ENCODE results near the gene OR4N5. TPM values are rescaled to one million over a fixed set of nuclear protein-coding genes. Genes with fewer than 3 reads are reported as not detected.
"Not testable (repeated sequence)": the region's sequence is repeated elsewhere in the genome, so short reads cannot be mapped to it uniquely, and the experiment has no call there.

OR4N5 gene
- total RNA-seq (2014; rRNA removed), result not detected in 2 replicates
- Bru-seq, nascent RNA, result not detected
- BruChase-seq, experiment 1, labeled RNA remaining after a 6-hour chase, result not detected
- percentile 9 among the genes with signal in this experiment for BruChase-seq, experiment 2, labeled RNA remaining after a 2-hour chase
- long read RNA-seq, result 0 reads

- no peaks in the 10 kb centered on the region for H3K9me3 ChIP-seq (ENCODE audit: low read length)
- H3F3A ChIP-seq (ENCODE audit: low read length, unreplicated experiment), result no peaks in the 10 kb centered on the region
- intact Hi-C loops (cut with micrococcal nuclease), result no loop called here
- no TSS peak for BruUV-seq (replicated peaks)
- peaks cover 34% of the 10 kb centered on the region for H3K27me3 ChIP-seq (ENCODE audit: low read length)
- DNase-seq (no peak), ATAC-seq (no peak)
- H3K36me3 ChIP-seq (ENCODE audit: low read depth, low read length), result no peaks in the 10 kb centered on the region
- H2AFZ ChIP-seq (ENCODE audit: low read length), result no peak within 1 kb of the TSS
- H3K4me2 ChIP-seq (ENCODE audit: low read length), result no peak within 1 kb of the TSS
- no peak within 1 kb of the TSS for H3K27ac ChIP-seq (ENCODE audit: low read length)
- H4K20me1 ChIP-seq (ENCODE audit: low read length), result no peaks in the 10 kb centered on the region
- ChIA-PET POLR2A (ENCODE audit: unreplicated experiment) (no interaction called here), CTCF (no interaction called here)
- no peak within 1 kb of the TSS for H3K4me3 ChIP-seq (ENCODE audit: low read length)
- H3K9me2 ChIP-seq (replicated peaks; ENCODE audit: low read length), result no peaks in the 10 kb centered on the region
- H3K79me2 ChIP-seq (ENCODE audit: low read length), result no peaks in the 10 kb centered on the region
- no peak within 1 kb of the TSS for H3K9ac ChIP-seq (ENCODE audit: low read length)
- no peaks in the 10 kb centered on the region for H3K4me1 ChIP-seq (ENCODE audit: insufficient read depth, low read length)
- TF ChIP-seq EZH2 (IDR thresholded peaks at IDR 0.05; ENCODE audit: low read length, unreplicated experiment) (no peak), EZH2phosphoT487 (IDR thresholded peaks at IDR 0.05; ENCODE audit: borderline replicate concordance, low read length) (no peak), CTCF (conservative IDR thresholded peaks at IDR 0.05; ENCODE audit: low read depth, low read length) (no peak)
Measured at GRCh38 chr14:20138520-20138919, at the start of gene OR4N5. Gene OR4N5 (plus strand): TSS chr14:20138820. CDS start chr14:20143736, 4,916 bp downstream.

- no peaks in the 10 kb centered on the region for H3K9me2 ChIP-seq (replicated peaks; ENCODE audit: low read length)
- no peak overlapping the region for H3K9ac ChIP-seq (ENCODE audit: low read length)
- no peaks in the 10 kb centered on the region for H4K20me1 ChIP-seq (ENCODE audit: low read length)
- CTCF ChIA-PET, result no interaction called here
- no peak overlapping the region for H2AFZ ChIP-seq (ENCODE audit: low read length)
- no peaks in the 10 kb centered on the region for H3K27me3 ChIP-seq (ENCODE audit: low read length)
- no peak overlapping the region for H3K4me2 ChIP-seq (ENCODE audit: low read length)
- no peak overlapping the region for H3K4me3 ChIP-seq (ENCODE audit: low read length)
- DNase-seq (no peak), ATAC-seq (no peak)
- H3K36me3 ChIP-seq (ENCODE audit: low read depth, low read length), result no peaks in the 10 kb centered on the region
- no peaks in the 10 kb centered on the region for H3F3A ChIP-seq (ENCODE audit: low read length, unreplicated experiment)
- H3K9me3 ChIP-seq (ENCODE audit: low read length), result no peaks in the 10 kb centered on the region
- no TSS peak for BruUV-seq (replicated peaks)
- H3K4me1 ChIP-seq (ENCODE audit: insufficient read depth, low read length), result no peaks in the 10 kb centered on the region
- POLR2A ChIA-PET (ENCODE audit: unreplicated experiment), result no interaction called here
- intact Hi-C loops (cut with micrococcal nuclease), result no loop called here
- no peaks in the 10 kb centered on the region for H3K79me2 ChIP-seq (ENCODE audit: low read length)
- H3K27ac ChIP-seq (ENCODE audit: low read length), result no peak overlapping the region
- TF ChIP-seq EZH2 (IDR thresholded peaks at IDR 0.05; ENCODE audit: low read length, unreplicated experiment), result no peak
- TF ChIP-seq EZH2phosphoT487 (IDR thresholded peaks at IDR 0.05; ENCODE audit: borderline replicate concordance, low read length), result no peak
- TF ChIP-seq CTCF (conservative IDR thresholded peaks at IDR 0.05; ENCODE audit: low read depth, low read length), result no peak
Measured at GRCh38 chr14:20092050-20092449, 46.6 kb upstream of the OR4N5 start.

- POLR2A ChIA-PET (ENCODE audit: unreplicated experiment), result no interaction called here
- no TSS peak for BruUV-seq (replicated peaks)
- TF ChIP-seq EZH2 (IDR thresholded peaks at IDR 0.05; ENCODE audit: low read length, unreplicated experiment) (no peak), CTCF (conservative IDR thresholded peaks at IDR 0.05; ENCODE audit: low read depth, low read length) (no peak), EZH2phosphoT487 (IDR thresholded peaks at IDR 0.05; ENCODE audit: borderline replicate concordance, low read length) (no peak)
Measured at GRCh38 chr14:20093442-20093841, 45.2 kb upstream of the OR4N5 start.

GRCh38 chr14:20098926-20099770 lies 39.5 kb upstream of the OR4N5 start:
- H3K27me3 ChIP-seq (ENCODE audit: low read length); H2AFZ ChIP-seq (ENCODE audit: low read length); DNase-seq; intact Hi-C loops (cut with micrococcal nuclease); H3K79me2 ChIP-seq (ENCODE audit: low read length); H3K9me2 ChIP-seq (replicated peaks; ENCODE audit: low read length); H3K9ac ChIP-seq (ENCODE audit: low read length); H3K4me1 ChIP-seq (ENCODE audit: insufficient read depth, low read length); H3K27ac ChIP-seq (ENCODE audit: low read length); H3K4me3 ChIP-seq (ENCODE audit: low read length); CTCF ChIA-PET; H3K9me3 ChIP-seq (ENCODE audit: low read length); H3K36me3 ChIP-seq (ENCODE audit: low read depth, low read length); BruUV-seq (replicated peaks); ATAC-seq; H3F3A ChIP-seq (ENCODE audit: low read length, unreplicated experiment); H3K4me2 ChIP-seq (ENCODE audit: low read length); H4K20me1 ChIP-seq (ENCODE audit: low read length); POLR2A ChIA-PET (ENCODE audit: unreplicated experiment): not testable (repeated sequence)

More at GRCh38 chr14:20093442-20093841, 45.2 kb upstream of the OR4N5 start:
- H3K36me3 ChIP-seq (ENCODE audit: low read depth, low read length), result no peaks in the 10 kb centered on the region
- no peak overlapping the region for H3K4me2 ChIP-seq (ENCODE audit: low read length)
- H3K4me3 ChIP-seq (ENCODE audit: low read length), result no peak overlapping the region
- H3K27me3 ChIP-seq (ENCODE audit: low read length), result no peaks in the 10 kb centered on the region
- DNase-seq (no peak), ATAC-seq (no peak)
- no peaks in the 10 kb centered on the region for H3F3A ChIP-seq (ENCODE audit: low read length, unreplicated experiment)
- no peak overlapping the region for H3K9ac ChIP-seq (ENCODE audit: low read length)
- H3K4me1 ChIP-seq (ENCODE audit: insufficient read depth, low read length), result no peaks in the 10 kb centered on the region
- CTCF ChIA-PET, result no interaction called here
- H4K20me1 ChIP-seq (ENCODE audit: low read length), result no peaks in the 10 kb centered on the region
- no peaks in the 10 kb centered on the region for H3K9me2 ChIP-seq (replicated peaks; ENCODE audit: low read length)
- intact Hi-C loops (cut with micrococcal nuclease), result no loop called here
- H2AFZ ChIP-seq (ENCODE audit: low read length), result no peak overlapping the region
- no peak overlapping the region for H3K27ac ChIP-seq (ENCODE audit: low read length)
- no peaks in the 10 kb centered on the region for H3K9me3 ChIP-seq (ENCODE audit: low read length)
- no peaks in the 10 kb centered on the region for H3K79me2 ChIP-seq (ENCODE audit: low read length)
